GM10248 (cell line): ENCODE data around the gene TMEM37.

Experiments used
- CTCF ChIA-PET: fragments of 300-600 bp; sonication (Branson Sonifier 250); formaldehyde crosslinking; extraction: SDS; loops from one replicate; lab custom pipeline; 2021; ENCODE audit warnings: antibody characterized with exemption; lab: Yijun Ruan, JAX
- POLR2A ChIA-PET: fragments of 350-650 bp; sonication (Branson Sonifier 250); formaldehyde crosslinking; extraction: SDS; loops from one replicate; lab custom pipeline; 2020; ENCODE audit warnings: antibody characterized with exemption; lab: Yijun Ruan, JAX
- DNase-seq: peaks from one replicate; pipeline ENCODE4 v3.0.0; 2012; ENCODE audit errors: extremely low spot score
- CTCF ChIP-seq: IDR thresholded peaks from 2 replicates; pipeline ENCODE4 v1.5.1; 2012; ENCODE audit warnings: mild to moderate bottlenecking, low read depth; ENCODE audit errors: extremely low read depth, missing control alignments, control extremely low read depth

The TMEM37 gene

DNA sequence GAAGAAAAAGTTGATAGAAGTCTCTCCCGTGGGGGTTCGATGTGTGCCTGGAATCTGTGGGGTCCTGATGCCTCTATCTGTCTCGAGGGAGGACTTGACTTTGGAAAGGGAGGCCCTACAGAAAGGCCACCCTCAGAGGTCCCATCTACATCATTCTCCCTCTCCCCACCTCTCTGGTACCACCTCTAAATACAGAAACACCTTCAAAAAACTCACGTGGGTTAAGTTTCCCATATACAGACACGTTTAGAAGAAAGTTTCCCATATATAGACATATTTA, 5.3 kb upstream of the TMEM37 start:
- no peak for DNase-seq
- TF ChIP-seq CTCF: no peak
- POLR2A ChIA-PET: no interaction called here
- CTCF ChIA-PET: no interaction called here

DNA sequence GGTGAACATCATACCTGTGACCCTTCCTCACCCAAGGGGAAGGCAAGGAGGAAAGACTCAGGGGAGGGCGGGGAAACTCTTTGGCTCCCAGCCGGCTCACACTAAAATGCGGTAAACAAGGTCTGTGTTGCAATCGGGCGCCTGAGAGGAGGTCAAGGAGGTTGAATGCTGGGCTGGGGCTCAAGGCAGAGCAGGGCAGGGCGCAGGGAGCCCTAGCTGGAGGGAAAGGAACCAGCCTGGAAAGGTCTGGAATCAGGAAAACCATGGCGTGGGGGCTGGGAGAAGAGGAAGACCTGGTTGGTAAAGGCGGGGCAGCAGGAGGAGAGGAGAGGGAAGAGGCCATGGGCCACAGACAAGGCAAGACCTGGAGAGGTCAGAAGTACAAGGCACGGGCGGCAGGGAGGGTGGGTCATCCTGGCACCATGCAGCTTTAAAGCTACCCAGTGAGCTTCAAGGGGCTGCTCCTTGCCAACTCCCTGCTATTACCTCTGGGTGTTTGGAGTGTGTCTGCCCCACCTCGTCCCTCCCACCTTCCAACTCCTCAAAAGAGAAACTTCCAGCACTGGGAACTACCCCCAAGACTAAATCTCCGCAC, 4.8 kb upstream of the TMEM37 start:
- ChIA-PET POLR2A (no interaction called here), CTCF (interaction anchor here (1.1 kb wide), 1 partner anchor 11 kb away, joined by 3 read pairs; no protein-coding TSS in a partner anchor)
- DNase-seq: no peak
- TF ChIP-seq CTCF: no peak

DNA sequence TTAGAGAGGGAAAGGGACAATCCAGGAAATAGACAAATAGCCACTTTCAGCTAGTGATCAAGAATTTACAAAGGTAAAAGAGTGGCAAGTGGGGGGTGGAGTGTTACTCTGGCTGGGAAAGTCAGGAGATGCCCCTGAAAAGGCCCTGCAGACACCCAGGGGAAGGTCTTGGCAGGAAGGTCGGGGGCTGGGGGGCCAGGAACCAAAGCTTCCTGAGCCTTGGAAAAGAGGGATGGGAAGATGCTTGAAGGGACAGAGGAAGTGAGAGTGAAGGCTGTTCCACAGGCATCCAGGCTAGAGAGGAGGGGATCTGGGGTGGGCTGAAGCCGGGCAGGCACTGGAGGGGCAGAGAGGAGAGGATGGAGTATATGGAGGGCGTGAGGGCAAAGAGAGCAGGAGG, 3.9 kb upstream of the TMEM37 start:
- no peak for TF ChIP-seq CTCF
- ChIA-PET CTCF (interaction anchor here (1.1 kb wide), 1 partner anchor 12 kb away, joined by 3 read pairs; no protein-coding TSS in a partner anchor), POLR2A (no interaction called here)
- no peak for DNase-seq

GRCh38 chr2:119428488-119429224, 3.0 kb upstream of the TMEM37 start:
- POLR2A ChIA-PET: no interaction called here
- TF ChIP-seq CTCF: no peak
- no peak for DNase-seq
- CTCF ChIA-PET: interaction anchor here (1.5 to 2.6 kb wide), 2 partner anchors 12 to 48 kb away, joined by 3 to 8 read pairs; no protein-coding TSS in a partner anchor

DNA sequence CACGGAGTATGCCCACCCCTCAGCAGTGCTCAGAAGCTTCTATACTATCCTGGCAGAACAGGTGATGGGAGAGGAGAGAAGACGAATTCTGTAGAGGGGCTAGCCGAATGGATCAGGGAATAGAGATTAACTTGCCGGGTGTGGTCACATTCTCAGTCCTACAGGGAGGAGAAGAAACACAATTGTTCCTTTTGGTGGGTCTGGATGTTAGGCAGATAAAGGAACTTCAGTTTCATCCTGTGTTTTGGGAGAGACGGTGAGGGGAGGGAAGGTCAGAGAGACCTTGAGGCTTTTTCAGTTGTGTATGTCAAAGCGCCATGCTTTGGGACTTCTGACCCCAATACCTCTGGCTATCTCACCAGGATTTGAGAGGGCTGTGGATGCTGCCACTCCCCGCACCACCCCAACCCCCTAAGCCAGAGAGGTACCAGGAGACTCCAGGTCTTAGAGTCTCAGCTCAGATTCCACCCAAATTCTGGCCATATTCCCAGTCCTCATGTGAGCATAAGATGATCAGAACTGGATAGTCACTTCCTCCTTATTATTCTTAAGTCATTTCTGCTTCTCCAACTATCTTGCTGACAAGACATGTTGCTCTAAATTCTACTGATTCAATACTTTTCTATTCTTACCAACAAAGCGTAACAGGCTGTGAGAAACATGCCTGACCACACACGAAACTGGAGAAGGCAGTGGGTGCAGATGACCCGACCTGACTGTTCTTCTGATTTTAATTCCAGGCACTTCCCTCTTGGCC, 2.3 kb upstream of the TMEM37 start:
- POLR2A ChIA-PET: no interaction called here
- no peak for DNase-seq
- no peak for TF ChIP-seq CTCF
- CTCF ChIA-PET: interaction anchor here (1.5 to 2.6 kb wide), 2 partner anchors 13 to 47 kb away, joined by 3 to 8 read pairs; no protein-coding TSS in a partner anchor

DNA sequence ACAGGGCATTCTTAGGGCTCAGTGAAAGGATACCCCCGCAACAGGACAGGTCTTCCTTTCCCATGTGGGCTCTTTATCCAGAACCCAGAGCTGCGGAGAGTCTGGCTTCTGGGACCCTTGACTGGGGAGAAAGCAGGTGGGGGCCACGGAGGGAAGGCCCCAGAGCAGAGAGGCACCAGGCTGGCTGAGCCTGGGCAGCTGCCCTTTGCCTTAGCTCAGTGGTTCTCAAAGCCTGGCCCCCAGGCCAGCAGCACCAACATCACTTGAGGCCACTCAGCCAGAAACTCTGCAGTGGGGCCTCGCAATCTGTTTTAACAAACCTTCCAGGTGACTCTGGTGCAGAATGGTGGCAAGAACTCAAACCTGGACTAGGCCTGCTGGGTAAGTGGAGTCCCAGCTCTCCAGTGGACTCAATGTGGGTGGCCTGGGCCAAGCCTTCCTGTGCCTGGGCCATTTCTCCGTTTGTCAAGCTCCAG, 1.6 kb upstream of the TMEM37 start:
- DNase-seq: no peak
- POLR2A ChIA-PET: no interaction called here
- CTCF ChIA-PET: interaction anchor here (0.8 to 2.6 kb wide), 3 partner anchors 10 to 46 kb away, joined by 3 to 8 read pairs (median 3); no protein-coding TSS in a partner anchor
- TF ChIP-seq CTCF: no peak
